LHCN-M2 (cell line): ENCODE measurements around the gene B4GALT4. TPM values are rescaled to one million over a fixed set of nuclear protein-coding genes. Genes with fewer than 3 reads are reported as not detected.
"Not testable (repeated sequence)": the region's sequence is repeated elsewhere in the genome, so short reads cannot be mapped to it uniquely, and the experiment has no call there.

ENCODE experiments used
- DNase-seq: peaks from one replicate; pipeline ENCODE4 v3.0.0-alpha.2; 2012; ENCODE audit warnings: low read depth
- polyA plus RNA-seq: library from polyadenylated mRNA; unstranded; fragments of >200 nt; gene quantifications from one replicate; pipeline ENCODE4 v1.2.1, GENCODE V29; 2012; ENCODE audit warnings: missing spikeins
- total RNA-seq: library from RNA; depleted of rRNA; stranded (reverse); fragments of >200 nt; gene quantifications from 2 replicates; pipeline ENCODE4 v1.2.3, GENCODE V29; 2014; rRNA removed

The B4GALT4 gene
- 22.7 and 25.3 TPM in 2 replicates for total RNA-seq
- 25.6 TPM for polyA plus RNA-seq

DNA sequence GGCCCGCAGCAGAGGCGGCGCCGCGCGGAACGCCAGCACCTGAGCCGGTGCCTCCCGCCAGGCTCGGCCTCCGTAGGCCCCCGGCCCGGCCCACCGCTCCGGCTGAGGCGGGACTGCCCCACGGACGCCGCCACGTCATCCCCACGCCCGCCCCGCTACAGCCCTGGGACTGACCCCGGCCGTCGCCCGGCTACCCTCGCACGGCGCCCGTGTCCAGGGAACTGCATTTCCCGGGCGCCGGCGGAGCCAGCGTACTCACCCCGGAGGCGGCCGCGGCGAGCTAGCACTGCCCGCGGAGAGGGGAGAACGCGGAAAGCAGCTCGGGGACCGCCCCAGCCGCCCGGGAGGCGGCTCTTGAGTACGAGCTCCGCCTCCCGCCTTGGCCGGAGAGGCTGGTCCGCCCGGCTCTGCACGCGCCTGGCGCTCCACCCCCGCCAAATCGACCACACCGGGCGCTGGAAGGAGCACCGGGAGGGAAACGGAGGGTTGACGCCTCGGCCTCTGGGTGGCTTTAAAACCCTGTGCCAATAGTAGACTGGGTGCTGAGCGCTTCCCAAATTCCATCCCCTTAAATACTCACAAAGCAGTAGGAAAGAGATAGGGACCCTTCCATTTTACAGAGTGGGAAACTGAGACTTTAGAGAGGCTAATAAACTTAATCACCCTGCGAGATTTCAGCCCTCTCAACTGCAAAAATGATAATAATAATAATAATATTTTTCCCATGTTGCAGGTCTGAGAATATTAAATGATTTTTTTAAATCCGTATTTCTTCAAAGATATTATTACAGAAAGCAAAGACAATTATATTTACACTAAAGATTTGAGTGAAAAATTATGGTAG, at the start of gene B4GALT4:
Gene B4GALT4, minus strand, starts transcription at position 288 of the 844 bp plus-strand sequence. CDS start 10,779 bp downstream, outside the sequence.
- peak; percentile 80 for DNase-seq

DNA sequence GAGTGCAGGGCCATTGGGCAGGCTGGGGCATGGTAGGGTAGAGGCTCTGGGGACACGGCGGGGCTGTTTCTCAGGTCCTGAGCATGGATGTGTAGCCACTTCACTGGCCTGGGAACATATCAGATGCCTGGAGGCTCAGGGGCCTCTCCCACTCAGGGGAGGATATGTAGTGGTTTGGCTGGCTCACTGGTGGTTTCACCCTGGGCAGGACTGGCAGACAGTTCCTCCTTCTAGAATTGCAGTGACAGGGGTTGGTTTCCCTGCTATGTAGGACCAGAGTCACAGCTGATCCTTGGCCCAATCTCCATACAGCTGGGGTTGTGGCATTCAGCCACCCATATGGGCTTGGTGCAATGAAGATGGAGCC, 48.7 kb upstream of the B4GALT4 start:
- DNase-seq: no peak

DNA sequence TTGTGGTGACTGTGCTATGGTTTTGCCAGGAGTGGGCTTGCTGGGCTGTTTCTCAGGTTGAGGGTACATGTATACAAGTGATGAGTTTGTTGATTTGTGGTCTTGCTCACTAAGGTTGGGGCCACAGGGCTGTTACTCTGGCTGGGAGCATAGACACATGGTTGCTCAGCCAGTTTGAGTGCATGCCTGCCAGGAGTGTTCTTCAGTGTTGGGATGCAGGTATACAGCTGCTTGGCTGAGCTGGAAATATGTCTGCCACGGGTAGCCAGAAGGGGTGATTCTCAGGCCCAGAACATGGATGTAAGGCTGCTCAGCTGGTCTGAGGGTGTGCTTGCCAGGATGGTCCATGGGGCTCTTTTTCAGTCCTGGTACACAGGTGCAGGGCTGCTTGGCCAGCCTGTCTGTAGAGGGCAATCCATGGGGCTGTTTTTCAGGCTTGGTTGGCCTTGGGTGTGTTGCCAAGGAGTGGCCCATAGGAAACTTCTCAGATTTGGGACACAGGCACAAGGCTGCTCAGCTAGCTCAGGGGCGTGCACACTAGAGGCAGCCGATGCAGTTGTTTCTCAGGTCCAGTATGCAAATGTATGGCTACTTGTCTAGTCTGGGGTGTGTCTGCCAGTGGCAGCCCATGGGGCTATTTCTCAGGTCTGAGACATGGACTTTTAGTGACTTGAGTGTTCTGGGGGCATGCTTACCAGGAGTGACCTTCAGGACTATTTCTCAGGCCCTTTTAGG, 48.2 kb upstream of the B4GALT4 start:
- DNase-seq: no peak

DNA sequence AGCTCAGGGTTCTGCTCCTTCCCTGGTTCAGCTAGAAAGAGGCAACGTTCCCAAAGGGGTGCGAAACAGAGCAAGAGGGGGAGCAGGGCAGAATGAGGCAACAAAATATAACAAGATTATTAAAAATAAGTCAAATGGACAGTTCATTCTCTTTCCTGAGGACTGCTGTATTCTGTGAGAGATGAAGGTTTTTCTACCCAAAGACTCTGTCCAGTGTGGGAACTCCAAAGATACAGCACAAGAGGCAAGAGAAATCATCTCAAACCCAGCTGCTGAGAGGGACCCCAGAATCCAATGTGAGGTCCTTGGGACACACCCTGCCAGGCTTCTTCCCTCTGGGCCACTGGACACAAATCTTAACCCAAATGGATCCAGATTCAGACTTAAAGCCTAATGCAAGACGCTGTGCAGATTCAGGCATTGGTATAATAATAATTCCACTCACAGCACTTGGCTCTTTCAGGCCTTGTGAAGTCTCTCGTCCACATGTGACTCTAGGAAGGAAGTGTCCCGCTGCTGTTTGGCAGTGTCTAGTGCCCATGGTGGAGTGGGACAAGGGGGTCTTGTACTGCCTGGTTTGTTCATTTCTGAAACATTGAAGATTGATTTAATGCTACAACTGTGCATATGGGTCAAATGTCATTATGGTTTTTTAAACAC, 39.0 kb upstream of the B4GALT4 start:
- DNase-seq: no peak

DNA sequence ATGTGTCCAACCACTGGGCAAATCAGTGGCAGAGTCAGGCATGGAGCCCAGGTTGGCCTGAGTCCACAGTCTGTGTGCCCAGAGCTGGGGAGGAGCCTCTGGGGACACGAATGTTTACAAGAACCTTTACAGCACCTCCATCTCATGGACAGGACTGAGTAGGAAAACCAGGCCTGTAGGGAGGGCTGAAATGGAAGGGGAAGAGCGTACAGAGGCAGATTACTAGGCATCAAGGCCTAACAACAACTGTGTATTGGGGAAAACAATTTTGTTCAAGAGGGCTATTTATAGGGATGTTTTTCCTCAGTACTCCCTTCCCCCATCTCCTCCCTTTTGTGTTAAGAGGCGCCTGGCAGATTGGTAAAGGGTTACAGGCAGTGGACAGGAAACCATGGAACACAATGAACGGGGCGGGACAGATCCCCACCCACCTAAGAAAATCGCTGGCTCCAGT, 38.5 kb upstream of the B4GALT4 start:
- DNase-seq: no peak

DNA sequence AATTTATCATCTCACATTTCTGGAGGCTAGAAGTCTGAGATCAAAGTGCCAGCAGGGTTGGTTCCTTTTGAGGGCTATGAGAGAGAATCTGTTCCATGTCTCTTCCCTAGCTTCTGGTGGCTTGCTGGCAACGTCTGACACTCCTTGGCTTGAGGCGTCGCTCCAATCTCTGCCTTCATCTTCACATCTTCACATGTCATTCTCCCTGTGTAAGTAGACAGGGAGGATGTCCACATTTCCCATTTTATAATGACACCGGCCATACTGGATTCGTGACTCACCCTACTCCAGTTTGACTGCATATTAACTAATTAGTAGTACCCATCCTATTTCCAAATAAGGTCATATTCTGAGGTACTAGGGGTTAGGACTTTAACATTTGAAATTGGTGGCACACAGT, 36.0 kb upstream of the B4GALT4 start:
- DNase-seq: no peak

- DNase-seq: not testable (repeated sequence)
These were observed 29.5 kb upstream of the B4GALT4 start for GRCh38 chr3:119270212-119270611.

DNA sequence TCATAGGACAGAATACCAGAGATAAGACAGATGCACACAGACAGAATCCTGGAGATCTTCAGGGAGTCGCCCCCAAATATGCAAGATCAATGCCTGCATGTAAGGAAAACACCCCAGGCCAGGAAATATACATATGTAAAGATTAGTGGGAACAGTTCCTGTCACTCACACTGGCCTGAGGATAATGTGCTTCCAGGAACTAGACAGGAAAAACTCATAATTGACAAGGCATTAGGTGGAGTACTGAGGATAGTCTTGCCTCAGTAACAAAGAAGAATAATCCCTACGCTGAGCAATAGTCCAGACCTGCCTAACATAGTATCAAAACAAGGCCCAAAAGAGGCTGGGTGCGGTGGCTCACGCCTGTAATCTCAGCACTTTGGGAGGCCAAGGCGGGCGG, 20.4 kb upstream of the B4GALT4 start:
- no peak for DNase-seq

GRCh38 chr3:119259821-119260220, 19.1 kb upstream of the B4GALT4 start:
- no peak for DNase-seq

DNA sequence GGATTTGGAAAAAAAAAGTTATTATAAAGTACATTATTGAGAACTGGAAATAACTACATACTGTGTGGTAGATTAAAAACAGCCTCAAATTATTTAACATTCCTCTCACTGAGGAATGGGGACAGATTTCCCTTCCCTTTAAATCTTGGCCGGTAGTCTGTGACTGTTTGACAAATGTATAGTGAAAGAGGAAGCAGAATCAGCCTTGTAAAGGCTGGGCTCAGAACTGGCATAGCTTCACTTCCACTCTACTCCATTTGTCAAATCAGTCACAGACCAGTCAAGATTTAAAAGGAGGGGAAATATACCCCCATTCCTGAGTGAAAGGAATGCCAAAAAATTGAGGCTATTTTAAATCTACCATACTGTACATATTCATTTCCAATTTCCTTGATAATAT, 18.2 kb upstream of the B4GALT4 start:
- no peak for DNase-seq

DNA sequence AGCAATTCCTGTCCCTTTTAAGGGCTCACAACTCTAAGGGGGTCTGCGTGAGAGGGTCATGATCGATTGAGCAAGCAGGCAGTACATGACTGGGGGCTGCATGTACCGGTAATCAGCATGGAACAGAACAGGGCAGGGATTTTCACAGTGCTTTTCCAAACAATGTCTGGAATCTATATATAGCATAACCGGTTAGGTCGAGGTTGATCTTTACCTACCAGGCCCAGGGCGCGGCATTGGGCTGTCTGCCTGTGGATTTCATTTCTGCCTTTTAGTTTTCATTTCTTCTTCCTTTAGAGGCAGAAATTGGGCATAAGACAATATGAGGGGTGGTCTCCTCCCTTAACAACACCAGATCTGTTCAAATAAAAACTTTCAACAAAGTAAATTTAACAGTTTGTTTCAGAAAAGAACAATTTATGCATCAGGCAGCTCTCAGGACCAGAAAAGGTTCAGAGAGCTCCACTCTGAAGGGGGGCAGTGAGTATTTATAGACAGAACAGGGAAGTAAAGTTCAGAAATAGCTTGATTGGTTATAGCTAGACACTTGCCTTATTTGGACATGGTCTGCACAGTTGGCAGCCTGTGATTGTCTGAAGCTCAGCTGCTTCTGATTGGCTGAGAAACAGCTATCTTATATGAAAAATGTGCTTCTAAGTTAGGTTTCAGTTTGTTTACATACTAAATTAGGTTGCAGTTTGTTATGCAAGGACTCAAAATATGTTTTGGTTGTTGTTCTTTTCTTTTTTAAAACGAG, 17.2 kb upstream of the B4GALT4 start:
- peak; percentile 31 for DNase-seq

GRCh38 chr3:119257111-119257510, 16.4 kb upstream of the B4GALT4 start:
- no peak for DNase-seq

DNA sequence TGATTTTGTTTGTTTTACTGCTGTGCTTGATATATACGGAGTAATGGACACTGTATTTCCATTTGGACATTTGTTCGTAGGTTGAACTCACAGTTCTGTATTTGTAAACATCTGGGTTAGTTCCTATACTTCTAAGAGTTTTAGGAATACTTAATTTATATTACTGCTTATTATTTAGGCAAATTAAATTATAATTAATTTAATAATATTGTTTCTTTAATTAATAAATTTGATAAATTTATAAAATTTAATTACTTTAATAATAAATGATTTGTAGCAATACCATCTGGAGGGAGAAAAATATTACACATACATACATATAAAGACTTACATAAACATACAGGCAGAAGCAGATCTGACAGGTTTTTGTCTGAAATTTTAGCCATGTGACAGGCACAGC, 14.5 kb upstream of the B4GALT4 start:
- DNase-seq: no peak

DNA sequence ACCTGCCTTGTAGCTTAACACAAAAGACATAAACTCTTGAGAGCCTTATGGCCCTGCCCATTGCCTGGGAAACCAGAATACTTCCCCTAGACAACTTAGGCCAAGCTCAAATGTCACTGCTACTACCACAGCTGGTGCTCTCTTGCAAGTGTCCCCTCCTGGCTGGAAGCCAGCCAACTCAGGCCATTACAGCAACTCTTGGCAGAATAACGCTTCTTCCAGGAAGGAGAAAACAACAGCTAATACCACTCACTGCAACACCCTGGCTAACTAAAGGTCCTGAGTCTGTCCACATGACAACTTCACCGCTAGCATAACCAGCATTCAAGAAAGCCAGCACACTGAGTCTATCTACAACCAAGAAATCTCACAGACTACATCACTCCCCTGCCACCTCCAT, 5.1 kb upstream of the B4GALT4 start:
- no peak for DNase-seq

DNA sequence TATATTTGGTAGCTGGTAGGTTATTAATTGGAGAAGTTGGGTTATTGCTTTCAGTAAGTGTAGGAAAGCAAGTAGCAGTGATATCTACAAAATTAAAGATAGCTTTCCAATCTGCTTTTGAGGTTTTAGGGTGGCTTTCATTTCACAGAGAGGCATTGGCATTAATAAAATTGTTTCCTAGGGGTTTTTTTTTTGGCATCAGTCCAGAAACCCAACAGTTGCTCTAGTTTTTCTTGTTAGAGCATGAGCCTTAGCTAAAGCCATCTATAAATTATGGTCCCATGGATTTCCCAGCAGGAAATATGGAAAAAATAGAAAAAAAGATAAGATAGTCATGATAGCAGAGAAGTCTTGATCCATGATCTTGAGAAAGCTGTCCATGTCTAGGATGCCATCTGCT, 3.0 kb upstream of the B4GALT4 start:
- no peak for DNase-seq

GRCh38 chr3:119243058-119243529, 2.4 kb upstream of the B4GALT4 start:
- not testable (repeated sequence) for DNase-seq

DNA sequence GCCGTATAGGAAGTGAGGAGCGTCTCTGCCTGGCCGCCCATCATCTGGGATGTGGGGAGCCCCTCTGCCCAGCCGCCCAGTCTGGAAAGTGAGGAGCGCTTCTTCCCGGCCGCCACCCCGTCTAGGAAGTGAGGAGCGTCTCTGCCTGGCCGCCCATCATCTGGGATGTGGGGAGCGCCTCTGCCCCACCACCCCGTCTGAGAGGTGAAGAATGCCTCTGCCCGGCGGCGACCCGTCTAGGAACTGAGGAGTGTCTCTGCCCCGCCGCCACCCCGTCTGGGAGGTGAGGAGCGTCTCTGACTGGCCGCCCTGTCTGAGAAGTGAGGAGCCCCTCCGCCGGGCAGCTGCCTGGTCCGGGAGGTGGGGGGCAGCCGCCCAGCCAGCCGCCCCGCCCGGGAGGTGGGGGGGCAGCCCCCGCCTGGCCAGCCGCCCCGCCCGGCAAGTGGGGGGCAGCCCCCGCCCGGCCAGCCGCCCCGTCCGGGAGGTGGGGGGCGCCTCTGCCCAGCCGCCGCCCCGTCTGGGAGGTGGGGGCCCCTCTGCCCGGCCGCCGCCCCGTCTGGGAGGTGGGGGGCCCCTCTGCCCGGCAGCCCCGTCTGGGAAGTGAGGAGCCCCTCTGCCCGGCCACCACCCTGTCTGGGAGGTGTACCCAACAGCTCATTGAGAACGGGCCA, 1.8 kb upstream of the B4GALT4 start:
- not testable (repeated sequence) for DNase-seq

DNA sequence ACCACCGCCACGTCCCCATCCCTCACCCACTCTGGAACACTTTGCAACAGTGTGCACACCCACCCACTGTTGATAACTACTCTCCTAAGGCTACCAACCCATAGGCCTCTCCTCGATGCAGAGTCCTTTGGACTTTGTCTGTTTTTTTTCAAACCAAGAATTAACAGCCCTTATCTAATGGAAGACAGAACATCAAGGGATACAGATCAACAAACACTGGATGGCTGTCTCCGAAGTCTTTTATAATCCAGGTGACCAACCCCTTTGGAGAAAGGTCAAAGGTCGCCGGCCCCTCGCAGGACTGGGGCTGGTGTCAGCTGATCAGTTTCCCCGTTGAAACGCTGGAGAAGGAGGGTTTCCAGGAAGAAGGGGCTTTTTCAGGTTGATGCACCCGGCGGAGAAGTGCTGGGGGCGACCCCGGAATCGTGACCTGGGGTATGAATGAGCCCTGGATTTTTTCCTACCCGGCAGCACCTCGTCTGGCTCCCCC, 532 bp downstream of the B4GALT4 start:
- peak; percentile 23 for DNase-seq

DNA sequence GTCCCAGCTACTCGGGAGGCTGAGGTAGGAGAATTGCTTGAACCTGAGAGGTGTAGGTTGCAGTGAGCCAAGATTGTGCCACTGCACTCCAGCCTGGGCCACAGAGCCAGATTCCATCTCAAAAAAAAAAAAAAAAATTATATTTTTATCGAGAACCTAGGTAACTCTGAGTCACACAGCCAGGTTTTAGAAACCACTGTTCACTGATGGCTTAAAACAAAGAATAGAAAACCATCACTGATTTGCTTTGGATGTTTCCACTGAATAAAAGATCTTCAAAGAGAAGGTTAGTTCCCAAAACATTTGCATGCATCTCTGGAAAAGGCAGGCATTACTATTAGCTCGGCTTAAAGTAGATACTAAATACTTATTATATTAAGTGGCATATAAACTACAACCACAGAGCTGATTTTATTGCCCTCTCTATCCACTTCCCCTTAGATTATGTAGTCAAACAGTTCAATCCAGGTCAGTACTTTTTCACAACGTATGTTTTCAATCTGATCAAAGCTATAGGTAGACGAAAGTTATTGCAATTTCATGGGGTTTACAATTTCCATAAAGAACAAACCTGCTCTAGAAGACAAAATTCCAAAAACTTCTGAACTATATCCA, 1.4 kb downstream of the B4GALT4 start:
- DNase-seq: peak; percentile 7

DNA sequence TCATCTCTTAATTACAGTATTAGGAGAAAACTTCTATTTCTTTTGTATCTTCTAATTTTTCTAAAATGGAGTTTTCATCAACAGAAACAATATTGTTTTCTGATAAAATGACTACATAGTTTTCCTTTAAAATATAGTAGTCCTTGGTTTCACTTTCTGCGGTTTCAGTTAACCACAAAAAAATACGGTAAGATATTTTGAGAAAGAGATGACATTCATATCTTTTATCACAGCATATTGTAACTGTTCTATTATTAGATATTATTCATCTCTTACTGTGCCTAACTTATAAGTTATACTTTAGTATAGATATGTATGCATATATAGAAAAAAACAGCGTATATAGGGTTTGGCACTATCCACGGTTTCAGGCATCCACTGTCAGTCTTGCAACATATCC, 2.3 kb downstream of the B4GALT4 start:
- DNase-seq: peak; percentile 29
